Progenitor cell of endocrine pancreas (in vitro differentiated cells): Measurements from ENCODE around the gene PRDM1. TPM values are rescaled to one million over a fixed set of nuclear protein-coding genes. Genes with fewer than 3 reads are reported as not detected.

Source experiments
- DNase-seq: peaks from one replicate; pipeline ENCODE4 v3.0.0; 2021; ENCODE audit warnings: low spot score; ENCODE audit not compliant: unreplicated experiment
- H3K27ac Mint-ChIP-seq: 2 replicates; pipeline ENCODE4 v1.8.0; 2021; ENCODE audit warnings: mild to moderate bottlenecking, moderate library complexity, mixed read lengths
- H3K27me3 Mint-ChIP-seq: 2 replicates; pipeline ENCODE4 v1.8.0; 2021; ENCODE audit warnings: mixed read lengths
- H3K36me3 Mint-ChIP-seq: 2 replicates; pipeline ENCODE4 v1.8.0; 2022; ENCODE audit warnings: mixed read lengths; ENCODE audit not compliant: insufficient read depth
- H3K4me1 Mint-ChIP-seq: 2 replicates; pipeline ENCODE4 v1.8.0; 2021; ENCODE audit warnings: low read depth, mixed read lengths
- H3K4me3 Mint-ChIP-seq: 2 replicates; pipeline ENCODE4 v1.8.0; 2021; ENCODE audit warnings: low read depth, mild to moderate bottlenecking, moderate library complexity, mixed read lengths
- H3K9me3 Mint-ChIP-seq: 2 replicates; pipeline ENCODE4 v1.8.0; 2021; ENCODE audit warnings: low read depth, mixed read lengths
- total RNA-seq: library from RNA; stranded (reverse); gene quantifications from 2 replicates; pipeline ENCODE4 v1.2.1, GENCODE V29; 2021
- TF ChIP-seq, protein P1 (sequence below): fragments of 200-600 bp; sonication (generic); IDR thresholded peaks from one replicate; pipeline ENCODE4 v1.5.0; 2021; ENCODE audit warnings: antibody characterized with exemption, mild to moderate bottlenecking; ENCODE audit not compliant: unreplicated experiment

The PRDM1 gene
- total RNA-seq, 1 donor from 2014 or later: 4.3 TPM

DNA sequence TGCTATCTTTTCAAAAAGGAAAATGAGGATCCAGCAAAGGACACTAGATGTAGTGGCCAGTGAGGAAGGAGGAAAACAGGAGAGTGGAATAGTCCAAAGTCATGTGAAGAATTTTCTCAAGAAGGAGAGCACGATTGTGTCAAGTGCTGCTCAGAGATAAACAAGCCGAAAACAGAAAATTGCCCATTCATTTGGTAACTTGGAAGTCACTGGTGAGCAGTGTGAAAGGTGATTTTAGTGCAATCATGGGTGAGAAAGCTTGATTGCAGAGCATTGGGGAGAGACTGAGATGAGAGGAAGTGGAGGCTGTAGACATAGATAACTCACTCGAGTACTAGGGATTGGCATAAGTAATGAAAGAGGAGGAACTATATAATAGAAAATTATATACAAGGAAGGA is 26.0 kb upstream of the PRDM1 start:
- no peak for DNase-seq
- Mint-ChIP-seq H3K4me3 (no peak overlapping the region), H3K4me1 (peaks cover 20% of the 10 kb centered on the region), H3K9me3 (no peaks in the 10 kb centered on the region), H3K27me3 (peaks cover 8% of the 10 kb centered on the region), H3K36me3 (no peaks in the 10 kb centered on the region), H3K27ac (no peak overlapping the region)
- TF ChIP-seq, protein P1, sequence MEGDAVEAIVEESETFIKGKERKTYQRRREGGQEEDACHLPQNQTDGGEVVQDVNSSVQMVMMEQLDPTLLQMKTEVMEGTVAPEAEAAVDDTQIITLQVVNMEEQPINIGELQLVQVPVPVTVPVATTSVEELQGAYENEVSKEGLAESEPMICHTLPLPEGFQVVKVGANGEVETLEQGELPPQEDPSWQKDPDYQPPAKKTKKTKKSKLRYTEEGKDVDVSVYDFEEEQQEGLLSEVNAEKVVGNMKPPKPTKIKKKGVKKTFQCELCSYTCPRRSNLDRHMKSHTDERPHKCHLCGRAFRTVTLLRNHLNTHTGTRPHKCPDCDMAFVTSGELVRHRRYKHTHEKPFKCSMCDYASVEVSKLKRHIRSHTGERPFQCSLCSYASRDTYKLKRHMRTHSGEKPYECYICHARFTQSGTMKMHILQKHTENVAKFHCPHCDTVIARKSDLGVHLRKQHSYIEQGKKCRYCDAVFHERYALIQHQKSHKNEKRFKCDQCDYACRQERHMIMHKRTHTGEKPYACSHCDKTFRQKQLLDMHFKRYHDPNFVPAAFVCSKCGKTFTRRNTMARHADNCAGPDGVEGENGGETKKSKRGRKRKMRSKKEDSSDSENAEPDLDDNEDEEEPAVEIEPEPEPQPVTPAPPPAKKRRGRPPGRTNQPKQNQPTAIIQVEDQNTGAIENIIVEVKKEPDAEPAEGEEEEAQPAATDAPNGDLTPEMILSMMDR: no peak

DNA sequence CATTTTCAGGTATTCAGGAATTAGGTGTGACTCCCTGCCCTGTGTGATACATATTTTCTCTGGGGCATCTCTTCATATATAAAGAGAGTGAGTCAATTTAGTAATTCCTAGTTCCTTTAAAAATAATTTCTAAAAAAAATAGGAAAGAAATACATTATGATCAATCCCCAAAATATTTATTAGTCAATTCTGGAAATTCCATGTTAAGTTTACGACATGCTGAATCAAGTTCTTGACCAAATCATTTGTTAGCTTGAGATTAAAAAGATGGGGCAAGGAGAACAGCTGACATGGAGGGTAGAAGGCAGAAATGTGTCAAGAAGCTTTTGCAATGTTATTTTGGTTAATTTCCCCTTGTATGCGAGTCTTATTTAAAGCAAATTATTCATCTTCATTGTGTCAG is 22.7 kb upstream of the PRDM1 start:
- DNase-seq: no peak
- Mint-ChIP-seq H3K27me3 (peaks cover 10% of the 10 kb centered on the region), H3K9me3 (no peaks in the 10 kb centered on the region), H3K4me3 (no peak overlapping the region), H3K36me3 (no peaks in the 10 kb centered on the region), H3K27ac (no peak overlapping the region), H3K4me1 (peaks cover 1% of the 10 kb centered on the region)
- TF ChIP-seq, protein P1: no peak

DNA sequence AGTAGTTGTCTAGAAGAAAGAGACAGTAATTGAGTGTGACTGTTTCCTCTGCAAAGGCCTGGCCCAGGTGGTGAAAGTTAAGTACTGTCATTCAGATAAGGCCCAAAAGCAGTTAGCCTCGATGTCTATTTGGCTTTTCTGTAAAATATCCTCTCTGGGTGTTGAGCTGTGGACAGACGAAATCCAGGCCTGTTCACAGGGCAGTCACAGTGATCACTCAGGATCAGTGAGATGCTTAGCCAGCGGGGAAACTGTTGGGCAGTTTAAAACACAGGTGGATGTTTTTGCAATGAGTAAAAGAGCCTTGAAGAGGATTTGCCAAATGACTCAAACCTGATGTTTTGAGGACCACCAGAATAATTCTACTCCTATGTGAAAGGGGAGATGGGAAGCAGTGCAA is 22.0 kb upstream of the PRDM1 start:
- Mint-ChIP-seq H3K36me3 (no peaks in the 10 kb centered on the region), H3K4me3 (no peak overlapping the region), H3K9me3 (no peaks in the 10 kb centered on the region), H3K27ac (no peak overlapping the region), H3K4me1 (peaks cover 1% of the 10 kb centered on the region), H3K27me3 (peaks cover 11% of the 10 kb centered on the region)
- TF ChIP-seq, protein P1: no peak
- no peak for DNase-seq

DNA sequence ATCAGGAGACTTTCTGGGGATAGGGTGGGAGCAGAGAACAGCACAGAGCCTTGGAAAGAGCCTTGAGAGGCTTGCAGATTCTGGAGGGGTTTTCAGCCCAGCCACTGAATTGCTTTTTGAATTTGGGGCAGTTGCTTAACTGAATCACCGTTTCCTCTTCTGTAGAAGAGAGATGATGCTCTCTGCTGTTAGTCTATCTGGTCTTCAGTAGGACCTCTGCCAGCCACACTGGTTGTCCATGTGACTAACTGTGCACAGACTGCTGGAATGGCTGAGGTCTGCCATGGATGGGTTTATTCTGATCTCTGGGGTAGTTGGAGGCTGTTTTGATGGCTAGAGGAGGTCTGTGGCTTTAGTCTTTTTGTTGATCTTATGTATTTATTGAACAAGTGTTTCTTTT is 21.4 kb upstream of the PRDM1 start:
- TF ChIP-seq, protein P1: no peak
- H3K36me3 Mint-ChIP-seq: no peaks in the 10 kb centered on the region
- no peak for DNase-seq
- H3K27me3 Mint-ChIP-seq: peaks cover 17% of the 10 kb centered on the region
- no peaks in the 10 kb centered on the region for H3K9me3 Mint-ChIP-seq
- H3K4me3 Mint-ChIP-seq: no peak overlapping the region
- no peak overlapping the region for H3K27ac Mint-ChIP-seq
- H3K4me1 Mint-ChIP-seq: peaks cover 1% of the 10 kb centered on the region

DNA sequence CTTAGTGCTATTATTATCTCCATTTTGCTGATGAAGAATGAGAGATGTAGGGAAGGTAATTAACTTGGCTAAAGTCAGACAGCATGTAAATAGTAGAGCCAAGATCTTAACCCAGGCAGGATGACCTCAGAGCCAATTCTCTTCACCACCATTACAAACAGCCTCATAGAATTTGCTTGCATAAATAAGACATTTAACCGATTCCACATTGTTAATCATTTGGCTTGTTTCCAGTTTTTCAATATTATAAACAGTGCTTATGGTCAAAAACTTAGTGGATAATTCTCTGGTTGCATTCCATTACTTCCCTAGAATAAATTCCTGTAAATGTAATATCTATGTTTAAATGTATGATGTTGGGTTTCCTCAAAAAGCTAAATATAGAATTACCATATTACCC is 19.1 kb upstream of the PRDM1 start:
- DNase-seq: no peak
- TF ChIP-seq, protein P1: no peak
- Mint-ChIP-seq H3K4me3 (no peak overlapping the region), H3K9me3 (no peaks in the 10 kb centered on the region), H3K4me1 (peaks cover 1% of the 10 kb centered on the region), H3K36me3 (no peaks in the 10 kb centered on the region), H3K27ac (no peak overlapping the region), H3K27me3 (peaks cover 18% of the 10 kb centered on the region)
